MM.1S (cell line): ENCODE data around the gene CDC25A.

Source experiments
- CTCF ChIP-seq: fragments of 300-600 bp; sonication (generic); IDR thresholded peaks from 2 replicates; pipeline ENCODE4 v1.5.1; 2016; ENCODE audit warnings: antibody characterized with exemption, low read length, mixed read lengths
- EZH2 ChIP-seq: fragments of 300-600 bp; sonication (generic); optimal IDR thresholded peaks from 2 replicates; pipeline ENCODE3; 2017; ENCODE audit warnings: low read depth, mild to moderate bottlenecking, antibody characterized with exemption, low read length, mixed read lengths
- EZH2phosphoT487 ChIP-seq: fragments of 300-600 bp; sonication (generic); IDR thresholded peaks from 2 replicates; pipeline ENCODE4 v1.6.1; 2018; ENCODE audit warnings: antibody characterized with exemption, low read length

GRCh38 chr3:48186631-48187300 lies 1.5 kb downstream of the CDC25A start:
- TF ChIP-seq CTCF, result no peak
- TF ChIP-seq EZH2, result no peak
- TF ChIP-seq EZH2phosphoT487, result no peak
